HG03175 (cell line): ENCODE data around the gene GABARAPL1.
"Not testable (repeated sequence)": the region's sequence is repeated elsewhere in the genome, so short reads cannot be mapped to it uniquely, and the experiment has no call there.

Experiments
- ATAC-seq: cut with Tn5 transposase; IDR thresholded peaks from one replicate; pipeline ENCODE4 v1.9.1; 2021; ENCODE audit warnings: mild to moderate bottlenecking, moderate library complexity; ENCODE audit not compliant: unreplicated experiment

The GABARAPL1 gene

GRCh38 chr12:10196210-10196609 is 16.5 kb upstream of the GABARAPL1 start:
- ATAC-seq, result peak; percentile 97

- ATAC-seq, result no peak
Observed at GRCh38 chr12:10197879-10198278, 14.8 kb upstream of the GABARAPL1 start.

- not testable (repeated sequence) for ATAC-seq
Observed at GRCh38 chr12:10204495-10204894, 8.2 kb upstream of the GABARAPL1 start.

GRCh38 chr12:10205220-10205807 is 7.4 kb upstream of the GABARAPL1 start:
- no peak for ATAC-seq

- ATAC-seq, result no peak
Observed at GRCh38 chr12:10207136-10207535, 5.5 kb upstream of the GABARAPL1 start.

GRCh38 chr12:10210225-10210624 is 2.5 kb upstream of the GABARAPL1 start:
- no peak for ATAC-seq

GRCh38 chr12:10211101-10211939 is 1.4 kb upstream of the GABARAPL1 start:
- no peak for ATAC-seq

GRCh38 chr12:10211940-10212738 is 538 bp upstream of the GABARAPL1 start:
- peak; percentile 66 for ATAC-seq

- peak; percentile 29 for ATAC-seq
Observed at GRCh38 chr12:10213168-10214135, 775 bp downstream of the GABARAPL1 start.

GRCh38 chr12:10214136-10214894 is 1.6 kb downstream of the GABARAPL1 start:
- no peak for ATAC-seq

- no peak for ATAC-seq
Observed at GRCh38 chr12:10214895-10215267, 2.2 kb downstream of the GABARAPL1 start.

- no peak for ATAC-seq
Observed at GRCh38 chr12:10215436-10215835, 2.8 kb downstream of the GABARAPL1 start.

GRCh38 chr12:10215946-10216345 is 3.3 kb downstream of the GABARAPL1 start:
- ATAC-seq, result not testable (repeated sequence)

GRCh38 chr12:10218021-10218420 is 5.3 kb downstream of the GABARAPL1 start:
- no peak for ATAC-seq

- ATAC-seq, result no peak
Observed at GRCh38 chr12:10220398-10221077, 7.9 kb downstream of the GABARAPL1 start.

GRCh38 chr12:10221846-10222245 is 9.2 kb downstream of the GABARAPL1 start:
- no peak for ATAC-seq

- no peak for ATAC-seq
Observed at GRCh38 chr12:10223208-10223607, 10.5 kb downstream of the GABARAPL1 start.

GRCh38 chr12:10225426-10225825 is 12.7 kb downstream of the GABARAPL1 start:
- ATAC-seq, result not testable (repeated sequence)

- ATAC-seq, result no peak
Observed at GRCh38 chr12:10226086-10226485, 13.4 kb downstream of the GABARAPL1 start.
